ENCODE data around the gene TEX22.
A peak's percentile ranks its signal among the peaks of the same experiment; 100 is the strongest.

TEX22 gene

GRCh38 chr14:105422695-105423487 is 24.6 kb downstream of the TEX22 start:
- no peak for DNase-seq

- DNase-seq = no peak
Observed at GRCh38 chr14:105423488-105424195, 25.3 kb downstream of the TEX22 start.

- no peak for DNase-seq
Observed at GRCh38 chr14:105424861-105425260, 26.5 kb downstream of the TEX22 start.

- no peak for DNase-seq
Observed at GRCh38 chr14:105425823-105426247, 27.5 kb downstream of the TEX22 start.

- DNase-seq = no peak
Observed at GRCh38 chr14:105426416-105427130, 28.2 kb downstream of the TEX22 start.

GRCh38 chr14:105427412-105427811 is 29.1 kb downstream of the TEX22 start:
- no peak for DNase-seq

GRCh38 chr14:105427936-105428485 is 29.7 kb downstream of the TEX22 start:
- no peak for DNase-seq

- no peak for DNase-seq
Observed at GRCh38 chr14:105430042-105430441, 31.7 kb downstream of the TEX22 start.

GRCh38 chr14:105430565-105430964 is 32.2 kb downstream of the TEX22 start:
- no peak for DNase-seq

- no peak for DNase-seq
Observed at GRCh38 chr14:105431256-105431655, 32.9 kb downstream of the TEX22 start.

- DNase-seq = no peak
Observed at GRCh38 chr14:105432657-105433056, 34.3 kb downstream of the TEX22 start.

- DNase-seq = no peak
Observed at GRCh38 chr14:105433161-105433605, 34.8 kb downstream of the TEX22 start.

- no peak for DNase-seq
Observed at GRCh38 chr14:105436402-105436801, 38.1 kb downstream of the TEX22 start.

GRCh38 chr14:105436891-105437722 is 38.8 kb downstream of the TEX22 start:
- no peak for DNase-seq

- no peak for DNase-seq
Observed at GRCh38 chr14:105437723-105438500, 39.6 kb downstream of the TEX22 start.

GRCh38 chr14:105439179-105439578 is 40.8 kb downstream of the TEX22 start:
- DNase-seq = no peak

- DNase-seq = peak; percentile 80
Observed at GRCh38 chr14:105439710-105440553, 41.6 kb downstream of the TEX22 start.

- no peak for DNase-seq
Observed at GRCh38 chr14:105440554-105440900, 42.2 kb downstream of the TEX22 start.

- DNase-seq = no peak
Observed at GRCh38 chr14:105440992-105441391, 42.7 kb downstream of the TEX22 start.

- no peak for DNase-seq
Observed at GRCh38 chr14:105442125-105442524, 43.8 kb downstream of the TEX22 start.

GRCh38 chr14:105442834-105443233 is 44.5 kb downstream of the TEX22 start:
- no peak for DNase-seq

Measured in NCI-H2171 (cell line).